Pons (tissue), 1 donor: ENCODE measurements around the gene KRT26.
"Not testable (repeated sequence)": the region's sequence is repeated elsewhere in the genome, so short reads cannot be mapped to it uniquely, and the experiment has no call there.

ENCODE experiments used
- DNase-seq: peaks from one replicate; pipeline ENCODE4 v3.0.0-alpha.2; 2016; ENCODE audit warnings: low spot score

KRT26 gene

GRCh38 chr17:40794466-40794865 lies 22.5 kb upstream of the KRT26 start:
- no peak for DNase-seq

- DNase-seq, result no peak
Observed at GRCh38 chr17:40793832-40794231, 21.8 kb upstream of the KRT26 start.

- DNase-seq, result peak; percentile 15
Observed at GRCh38 chr17:40791787-40792436, 19.9 kb upstream of the KRT26 start.

GRCh38 chr17:40791111-40791510 lies 19.1 kb upstream of the KRT26 start:
- DNase-seq, result no peak

GRCh38 chr17:40782450-40782849 lies 10.4 kb upstream of the KRT26 start, which contains the start of gene KRT27:
Gene KRT27 (minus strand): TSS chr17:40782550. CDS start chr17:40782493, 57 bp downstream.
- DNase-seq, result no peak

GRCh38 chr17:40779181-40779909 lies 7.3 kb upstream of the KRT26 start:
- DNase-seq, result no peak

- no peak for DNase-seq
Observed at GRCh38 chr17:40778461-40778860, 6.5 kb upstream of the KRT26 start.

- DNase-seq, result no peak
Observed at GRCh38 chr17:40777971-40778370, 6.0 kb upstream of the KRT26 start.

GRCh38 chr17:40777459-40777858 lies 5.5 kb upstream of the KRT26 start:
- DNase-seq, result no peak

- DNase-seq, result no peak
Observed at GRCh38 chr17:40775945-40776344, 3.9 kb upstream of the KRT26 start.

- DNase-seq, result no peak
Observed at GRCh38 chr17:40765657-40766056, 6.3 kb downstream of the KRT26 start.

- DNase-seq, result no peak
Observed at GRCh38 chr17:40763752-40764151, 8.2 kb downstream of the KRT26 start.

- no peak for DNase-seq
Observed at GRCh38 chr17:40760105-40761016, 11.6 kb downstream of the KRT26 start.

GRCh38 chr17:40755231-40755630 lies 16.8 kb downstream of the KRT26 start, which contains the start of gene KRT25:
Gene KRT25 (minus strand): TSS chr17:40755331. CDS start chr17:40755271, 60 bp downstream.
- no peak for DNase-seq

GRCh38 chr17:40753804-40754203 lies 18.2 kb downstream of the KRT26 start:
- no peak for DNase-seq

GRCh38 chr17:40751065-40751464 lies 20.9 kb downstream of the KRT26 start:
- no peak for DNase-seq

- no peak for DNase-seq
Observed at GRCh38 chr17:40750391-40750790, 21.6 kb downstream of the KRT26 start.

- DNase-seq, result not testable (repeated sequence)
Observed at GRCh38 chr17:40748666-40749065, 23.3 kb downstream of the KRT26 start.

- DNase-seq, result no peak
Observed at GRCh38 chr17:40738553-40738952, 33.4 kb downstream of the KRT26 start.

GRCh38 chr17:40735016-40735415 lies 37.0 kb downstream of the KRT26 start:
- no peak for DNase-seq

GRCh38 chr17:40734018-40734417 lies 38.0 kb downstream of the KRT26 start:
- no peak for DNase-seq

- no peak for DNase-seq
Observed at GRCh38 chr17:40730970-40731369, 41.0 kb downstream of the KRT26 start.
